ENCODE data around the gene ZFX.

The ZFX gene

DNA sequence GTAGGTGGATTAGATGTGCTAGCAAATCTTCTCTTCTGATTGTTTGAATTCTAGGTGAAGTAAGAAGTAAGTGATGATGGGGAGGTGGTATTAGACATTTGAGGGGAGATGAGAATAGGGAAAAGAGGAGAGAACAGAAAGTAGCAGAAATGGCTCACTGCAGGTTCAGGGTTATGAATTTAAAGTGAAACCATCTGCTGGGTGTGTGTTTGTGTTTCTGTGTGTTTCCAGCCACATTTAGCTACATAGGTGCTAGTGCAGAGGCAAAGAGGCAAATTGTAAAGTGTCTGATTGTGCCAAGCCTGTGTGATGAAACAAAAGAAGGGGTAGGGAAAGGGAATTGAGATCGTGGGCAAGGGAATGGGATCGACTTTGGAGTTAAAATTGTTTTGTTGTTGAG lies 50.6 kb downstream of the ZFX start:
- no peak for ATAC-seq (ENCODE audit: low read depth)
- Mint-ChIP-seq H3K27ac (peak overlapping the region; percentile 24), H3K9me3 (no peaks in the 10 kb centered on the region), H3K4me1 (peaks cover 34% of the 10 kb centered on the region), H3K27me3 (no peaks in the 10 kb centered on the region), H3K4me3 (no peak overlapping the region), H3K36me3 (peaks cover 21% of the 10 kb centered on the region)
- no peak for DNase-seq (ENCODE audit: low spot score in 2 of 2)

DNA sequence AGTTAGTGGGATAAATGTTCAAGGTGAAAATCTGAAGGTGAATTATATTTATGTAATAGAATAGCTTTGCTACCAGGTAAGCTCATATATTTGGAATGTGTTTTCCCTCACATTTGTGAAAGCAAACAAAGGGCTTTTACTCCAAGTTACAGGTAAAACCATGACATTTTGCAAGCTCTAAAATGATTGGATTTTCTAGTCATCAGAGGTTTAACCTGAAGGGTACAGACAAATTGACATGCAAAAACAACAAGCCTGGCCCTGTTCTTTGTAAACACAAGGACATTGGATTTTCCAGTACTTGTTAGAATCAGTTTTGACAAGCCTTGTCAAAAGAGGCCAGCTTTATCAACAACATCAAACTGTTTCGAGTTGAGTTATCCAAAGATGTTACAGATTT lies 51.7 kb downstream of the ZFX start:
- Mint-ChIP-seq H3K27me3 (no peaks in the 10 kb centered on the region), H3K4me3 (no peak overlapping the region), H3K4me1 (peaks cover 34% of the 10 kb centered on the region), H3K36me3 (peaks cover 18% of the 10 kb centered on the region), H3K9me3 (no peaks in the 10 kb centered on the region), H3K27ac (no peak overlapping the region)
- DNase-seq (ENCODE audit: low spot score in 2 of 2) (no peak), ATAC-seq (ENCODE audit: low read depth) (no peak)

DNA sequence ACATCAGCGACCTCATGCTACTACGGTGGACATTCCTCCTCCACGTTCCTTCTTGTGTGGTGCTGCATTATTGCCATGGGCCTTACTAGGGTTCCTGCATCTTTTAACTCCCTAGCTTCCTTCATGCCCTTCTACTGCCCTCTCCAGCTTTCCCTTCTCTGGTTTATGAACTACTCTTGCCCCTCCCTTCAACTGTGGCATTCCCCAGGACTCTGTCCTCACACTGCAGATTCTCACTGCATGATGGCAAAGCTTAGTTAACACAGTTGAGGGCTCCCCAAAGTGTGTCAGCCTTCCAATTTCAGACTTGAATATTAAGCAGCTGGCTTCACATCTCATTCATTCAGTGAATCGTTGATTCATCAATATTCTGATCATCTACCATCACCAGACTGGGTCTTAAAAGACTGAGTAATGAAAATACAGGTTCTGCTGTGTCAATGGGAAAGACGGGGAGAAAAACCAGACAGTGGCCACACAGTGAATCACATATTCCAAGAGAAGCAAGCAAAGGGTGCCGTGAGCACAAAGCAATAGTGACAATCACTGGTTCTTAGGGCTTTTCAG lies 53.0 kb downstream of the ZFX start:
- H3K27me3 Mint-ChIP-seq: no peaks in the 10 kb centered on the region
- peak overlapping the region; percentile 61 for H3K27ac Mint-ChIP-seq
- peaks cover 34% of the 10 kb centered on the region for H3K4me1 Mint-ChIP-seq
- no peaks in the 10 kb centered on the region for H3K9me3 Mint-ChIP-seq
- ATAC-seq (ENCODE audit: low read depth): no peak
- H3K36me3 Mint-ChIP-seq: peaks cover 19% of the 10 kb centered on the region
- no peak overlapping the region for H3K4me3 Mint-ChIP-seq
- DNase-seq (ENCODE audit: low spot score in 2 of 2): no peak

DNA sequence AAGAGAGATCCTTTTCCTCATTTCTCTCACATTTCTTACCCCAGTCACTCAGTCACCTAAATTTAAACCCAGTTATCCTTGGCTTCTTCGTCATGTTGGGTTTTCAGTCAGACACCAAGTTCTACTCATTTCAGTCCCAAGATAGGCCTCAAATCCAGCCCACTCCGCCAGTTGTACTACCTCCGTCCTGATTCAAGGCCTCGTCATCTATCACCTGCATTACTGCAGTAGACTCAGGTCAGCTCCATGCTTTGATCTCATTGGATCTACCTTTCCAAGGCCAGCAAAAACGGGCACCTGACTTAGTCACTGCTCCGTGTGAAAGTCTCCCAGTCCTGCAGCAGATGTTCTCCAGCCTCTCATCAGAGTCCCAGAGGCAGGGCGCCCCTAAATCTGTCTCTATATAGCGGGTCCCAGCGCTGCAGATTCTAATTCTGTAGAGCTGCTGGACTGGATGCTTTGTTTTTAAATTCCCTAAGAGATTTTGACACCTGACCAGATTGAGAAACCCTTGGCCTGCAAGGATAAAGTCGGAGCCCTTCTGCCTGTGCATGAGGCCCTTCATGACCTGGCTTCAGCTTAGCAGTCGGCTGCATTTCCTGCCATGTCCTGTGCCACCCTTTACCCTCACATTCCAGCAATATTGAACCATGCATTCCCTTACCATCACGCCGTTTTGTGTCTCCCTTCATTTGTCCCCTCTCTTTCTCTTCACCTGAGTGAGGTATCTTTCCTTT lies 53.7 kb downstream of the ZFX start:
- DNase-seq (ENCODE audit: low spot score in 2 of 2): no peak
- Mint-ChIP-seq H3K9me3 (no peaks in the 10 kb centered on the region), H3K4me1 (peaks cover 34% of the 10 kb centered on the region), H3K27ac (peak overlapping the region; percentile 61), H3K4me3 (no peak overlapping the region), H3K36me3 (peaks cover 19% of the 10 kb centered on the region), H3K27me3 (no peaks in the 10 kb centered on the region)
- no peak for ATAC-seq (ENCODE audit: low read depth)

DNA sequence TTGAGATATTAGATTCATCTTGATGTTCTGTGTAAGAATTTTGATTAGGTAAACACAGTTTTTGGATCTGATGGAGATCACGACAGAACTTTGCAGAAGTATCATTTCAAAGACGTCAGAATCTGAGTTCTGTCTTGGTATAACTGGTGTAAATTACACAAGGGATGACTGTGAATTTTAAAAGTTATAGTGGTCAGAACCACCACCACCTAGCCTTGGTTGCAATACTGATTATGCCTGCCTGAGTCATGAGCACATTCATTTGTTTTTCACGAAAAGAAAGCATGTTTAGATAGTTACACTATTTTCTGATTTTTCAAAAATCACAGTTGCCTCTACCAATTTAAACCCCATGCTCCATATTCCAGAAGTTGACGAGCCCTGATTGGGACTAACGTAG lies 54.8 kb downstream of the ZFX start:
- H3K36me3 Mint-ChIP-seq: peaks cover 15% of the 10 kb centered on the region

DNA sequence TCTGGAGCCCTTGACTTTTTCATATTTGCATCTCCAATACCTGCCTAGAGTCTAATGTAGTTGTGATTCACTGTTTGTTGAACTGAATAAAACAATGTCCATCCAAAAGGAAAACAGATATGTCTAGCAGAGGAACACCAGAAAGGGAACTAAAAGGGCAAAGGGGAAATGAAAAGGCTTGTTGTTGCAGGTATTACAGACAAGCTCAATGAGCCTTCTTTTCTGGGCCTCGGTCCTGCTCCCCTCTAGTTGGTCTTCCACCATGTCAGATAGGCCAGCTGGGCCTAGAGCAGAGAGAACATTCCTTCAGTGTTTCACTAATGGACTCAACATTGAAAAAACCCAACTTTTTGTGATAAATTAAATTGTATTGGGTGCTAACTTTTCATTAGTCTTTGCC lies 55.4 kb downstream of the ZFX start:
- Mint-ChIP-seq H3K9me3 (no peaks in the 10 kb centered on the region), H3K4me3 (no peak overlapping the region), H3K4me1 (peaks cover 25% of the 10 kb centered on the region), H3K27me3 (no peaks in the 10 kb centered on the region), H3K27ac (peak overlapping the region; percentile 68), H3K36me3 (peaks cover 15% of the 10 kb centered on the region)
- ATAC-seq (ENCODE audit: low read depth) (peak; percentile 39), DNase-seq (ENCODE audit: low spot score in 2 of 2) (no peak)

More for the DNA sequence above, 54.8 kb downstream of the ZFX start:
- Mint-ChIP-seq H3K9me3 (no peaks in the 10 kb centered on the region), H3K27me3 (no peaks in the 10 kb centered on the region), H3K4me3 (no peak overlapping the region), H3K4me1 (peaks cover 27% of the 10 kb centered on the region), H3K27ac (no peak overlapping the region)
- DNase-seq (ENCODE audit: low spot score in 2 of 2): no peak
- no peak for ATAC-seq (ENCODE audit: low read depth)

DNA sequence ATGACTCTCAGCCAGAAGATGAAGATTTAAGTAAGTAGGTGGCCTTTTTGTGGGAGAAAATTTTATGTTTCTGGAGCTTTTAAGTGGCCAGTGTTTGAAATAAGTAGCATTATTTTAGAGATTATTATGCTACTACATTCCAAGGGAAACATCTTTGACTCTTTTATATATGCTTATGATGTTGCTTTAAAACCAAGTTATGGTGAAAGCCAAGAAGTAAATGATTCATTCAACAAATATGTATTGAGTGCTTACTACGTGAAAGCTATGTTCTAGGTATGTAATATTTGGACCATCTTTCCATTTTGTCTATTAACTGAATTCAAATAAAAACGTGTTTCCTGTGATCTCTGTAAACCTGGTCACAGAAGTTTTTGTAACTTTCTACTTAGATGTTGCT lies 58.3 kb downstream of the ZFX start:
- peaks cover 12% of the 10 kb centered on the region for H3K36me3 Mint-ChIP-seq
- peaks cover 10% of the 10 kb centered on the region for H3K4me1 Mint-ChIP-seq
- no peak overlapping the region for H3K27ac Mint-ChIP-seq
- DNase-seq (ENCODE audit: low spot score in 2 of 2) (no peak), ATAC-seq (ENCODE audit: low read depth) (no peak)
- H3K4me3 Mint-ChIP-seq: no peak overlapping the region
- no peaks in the 10 kb centered on the region for H3K27me3 Mint-ChIP-seq
- no peaks in the 10 kb centered on the region for H3K9me3 Mint-ChIP-seq

DNA sequence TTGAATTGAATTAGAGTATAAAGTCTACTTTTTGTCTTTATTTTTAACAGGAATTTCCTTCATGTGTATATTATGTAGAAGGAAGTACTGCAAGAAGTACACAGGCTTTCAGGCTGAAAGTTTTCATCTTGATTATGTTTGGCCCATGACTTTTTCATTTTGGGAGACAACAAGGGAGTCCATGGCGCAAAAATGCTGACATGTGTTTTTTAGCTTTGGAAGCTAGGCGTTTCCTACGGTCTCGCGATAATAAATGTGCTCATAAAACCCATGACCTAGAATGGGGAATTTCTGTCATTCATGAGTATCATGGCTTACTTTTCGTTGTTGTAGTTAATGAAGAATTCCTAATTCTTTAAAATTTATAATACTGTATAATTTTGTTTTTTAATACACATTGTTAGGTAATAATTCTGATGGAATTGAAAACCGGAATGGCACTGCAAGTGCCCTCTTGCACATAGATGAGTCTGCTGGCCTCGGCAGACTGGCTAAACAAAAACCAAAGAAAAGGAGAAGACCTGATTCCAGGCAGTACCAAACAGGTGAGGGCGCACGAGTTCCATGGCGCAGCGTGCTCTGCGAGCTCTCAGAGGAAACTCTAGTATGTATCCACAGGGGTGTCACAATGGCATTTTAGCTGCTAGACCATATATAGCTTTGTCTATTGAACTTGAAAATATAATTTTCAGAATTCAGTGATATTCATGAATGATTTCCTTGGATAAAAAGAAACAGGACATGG lies 59.1 kb downstream of the ZFX start:
- H3K27me3 Mint-ChIP-seq: no peaks in the 10 kb centered on the region
- no peak overlapping the region for H3K27ac Mint-ChIP-seq
- no peak for DNase-seq (ENCODE audit: low spot score in 2 of 2)
- H3K9me3 Mint-ChIP-seq: no peaks in the 10 kb centered on the region
- ATAC-seq (ENCODE audit: low read depth): no peak
- H3K4me1 Mint-ChIP-seq: peaks cover 4% of the 10 kb centered on the region
- H3K4me3 Mint-ChIP-seq: no peak overlapping the region
- H3K36me3 Mint-ChIP-seq: peaks cover 8% of the 10 kb centered on the region

DNA sequence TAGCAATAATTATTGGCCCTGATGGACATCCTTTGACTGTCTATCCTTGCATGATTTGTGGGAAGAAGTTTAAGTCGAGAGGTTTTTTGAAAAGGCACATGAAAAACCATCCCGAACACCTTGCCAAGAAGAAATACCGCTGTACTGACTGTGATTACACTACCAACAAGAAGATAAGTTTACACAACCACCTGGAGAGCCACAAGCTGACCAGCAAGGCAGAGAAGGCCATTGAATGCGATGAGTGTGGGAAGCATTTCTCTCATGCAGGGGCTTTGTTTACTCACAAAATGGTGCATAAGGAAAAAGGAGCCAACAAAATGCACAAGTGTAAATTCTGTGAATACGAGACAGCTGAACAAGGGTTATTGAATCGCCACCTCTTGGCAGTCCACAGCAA lies 60.7 kb downstream of the ZFX start:
- Mint-ChIP-seq H3K27me3 (no peaks in the 10 kb centered on the region), H3K9me3 (no peaks in the 10 kb centered on the region), H3K4me1 (no peaks in the 10 kb centered on the region), H3K36me3 (peaks cover 7% of the 10 kb centered on the region), H3K27ac (no peak overlapping the region), H3K4me3 (no peak overlapping the region)
- DNase-seq (ENCODE audit: low spot score in 2 of 2) (no peak), ATAC-seq (ENCODE audit: low read depth) (no peak)

DNA sequence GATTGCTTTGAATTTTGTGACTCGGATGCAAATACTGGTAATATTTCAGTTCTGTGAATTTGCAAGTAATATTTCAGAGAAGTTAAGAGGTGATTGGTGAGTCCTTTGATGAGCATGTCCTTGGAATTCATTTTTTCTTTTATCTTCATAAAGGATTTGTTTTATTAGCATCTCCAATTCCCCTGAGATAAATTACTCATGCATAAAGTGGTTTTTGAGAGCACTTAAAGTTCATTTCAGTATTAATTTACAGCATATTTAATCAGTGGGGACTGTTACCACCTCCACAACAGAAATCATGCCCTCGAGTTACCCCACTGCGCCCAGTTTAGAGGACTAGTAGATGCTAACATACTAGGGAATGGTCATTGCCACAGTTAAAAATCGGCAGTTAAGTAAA lies 65.0 kb downstream of the ZFX start:
- no peak for ATAC-seq (ENCODE audit: low read depth)
- no peak overlapping the region for H3K4me3 Mint-ChIP-seq
- no peak for DNase-seq (ENCODE audit: low spot score in 2 of 2)
- H3K36me3 Mint-ChIP-seq: peaks cover 6% of the 10 kb centered on the region
- no peak overlapping the region for H3K27ac Mint-ChIP-seq
- no peaks in the 10 kb centered on the region for H3K9me3 Mint-ChIP-seq
- H3K4me1 Mint-ChIP-seq: no peaks in the 10 kb centered on the region
- no peaks in the 10 kb centered on the region for H3K27me3 Mint-ChIP-seq

DNA sequence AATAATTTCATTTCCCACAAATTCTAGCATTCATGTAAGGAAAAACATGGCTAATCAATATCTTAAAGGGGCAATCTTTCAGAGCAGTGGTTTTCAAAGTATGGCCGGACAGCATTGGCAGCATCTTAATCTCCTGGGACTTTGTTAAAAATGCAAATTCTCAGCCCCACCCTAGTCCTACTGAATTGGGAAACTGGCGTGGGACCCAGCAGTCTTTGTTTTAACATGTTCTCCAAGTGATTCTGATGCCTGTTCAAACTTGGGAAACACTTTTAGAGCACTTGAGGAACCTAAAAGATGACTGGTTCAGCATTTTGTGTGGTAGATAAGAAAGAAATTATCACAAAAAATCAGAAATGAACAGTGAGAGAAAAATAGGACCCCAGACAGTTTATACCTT lies 65.7 kb downstream of the ZFX start:
- no peaks in the 10 kb centered on the region for H3K4me1 Mint-ChIP-seq
- no peaks in the 10 kb centered on the region for H3K9me3 Mint-ChIP-seq
- ATAC-seq (ENCODE audit: low read depth) (no peak), DNase-seq (ENCODE audit: low spot score in 2 of 2) (no peak)
- no peak overlapping the region for H3K27ac Mint-ChIP-seq
- H3K36me3 Mint-ChIP-seq: peaks cover 3% of the 10 kb centered on the region
- H3K27me3 Mint-ChIP-seq: no peaks in the 10 kb centered on the region
- no peak overlapping the region for H3K4me3 Mint-ChIP-seq

DNA sequence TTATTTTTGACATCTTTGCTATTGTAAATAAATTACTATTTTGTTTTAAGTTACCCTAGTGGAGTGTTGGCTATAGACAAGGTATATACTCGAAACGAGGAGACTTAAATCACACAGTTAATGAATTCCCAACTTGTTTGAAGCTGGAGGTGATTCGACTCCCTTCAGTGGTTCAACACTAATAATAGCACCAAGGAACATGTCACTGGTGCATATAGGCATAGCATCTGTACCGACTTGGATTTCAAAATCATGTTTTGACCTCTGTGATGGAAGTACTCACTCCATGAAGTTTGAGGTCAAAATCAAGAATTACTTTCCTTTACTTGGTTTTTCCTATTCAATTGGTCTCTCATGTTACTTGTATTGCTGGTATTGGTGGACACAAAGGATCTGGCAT lies 66.5 kb downstream of the ZFX start:
- no peak for ATAC-seq (ENCODE audit: low read depth)
- no peaks in the 10 kb centered on the region for H3K9me3 Mint-ChIP-seq
- no peak for DNase-seq (ENCODE audit: low spot score in 2 of 2)
- H3K36me3 Mint-ChIP-seq: no peaks in the 10 kb centered on the region
- H3K4me1 Mint-ChIP-seq: no peaks in the 10 kb centered on the region
- H3K4me3 Mint-ChIP-seq: no peak overlapping the region
- H3K27ac Mint-ChIP-seq: no peak overlapping the region
- H3K27me3 Mint-ChIP-seq: no peaks in the 10 kb centered on the region

DNA sequence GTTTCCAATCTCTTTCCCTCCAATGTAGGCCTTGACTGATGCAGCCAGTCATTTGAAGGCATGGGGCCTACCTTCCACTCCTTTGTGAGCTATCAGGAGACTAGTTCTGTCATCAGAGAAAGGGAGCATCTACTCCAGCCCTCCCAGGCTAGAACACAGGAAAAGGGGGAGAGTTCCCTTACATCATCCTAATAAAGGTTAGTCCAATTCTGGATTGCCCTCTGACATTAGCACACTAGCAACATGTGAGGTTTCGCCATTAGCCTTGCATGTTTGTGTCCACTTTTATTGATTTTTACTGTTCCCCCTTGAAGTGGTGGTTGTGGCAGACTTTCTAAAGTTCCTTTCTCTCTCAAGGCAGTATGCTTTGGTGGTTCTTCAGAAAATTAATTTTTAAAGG lies 67.3 kb downstream of the ZFX start:
- Mint-ChIP-seq H3K27me3 (no peaks in the 10 kb centered on the region), H3K36me3 (no peaks in the 10 kb centered on the region), H3K4me3 (no peak overlapping the region), H3K4me1 (no peaks in the 10 kb centered on the region), H3K9me3 (no peaks in the 10 kb centered on the region), H3K27ac (no peak overlapping the region)
- ATAC-seq (ENCODE audit: low read depth): no peak
- DNase-seq (ENCODE audit: low spot score in 2 of 2): no peak

DNA sequence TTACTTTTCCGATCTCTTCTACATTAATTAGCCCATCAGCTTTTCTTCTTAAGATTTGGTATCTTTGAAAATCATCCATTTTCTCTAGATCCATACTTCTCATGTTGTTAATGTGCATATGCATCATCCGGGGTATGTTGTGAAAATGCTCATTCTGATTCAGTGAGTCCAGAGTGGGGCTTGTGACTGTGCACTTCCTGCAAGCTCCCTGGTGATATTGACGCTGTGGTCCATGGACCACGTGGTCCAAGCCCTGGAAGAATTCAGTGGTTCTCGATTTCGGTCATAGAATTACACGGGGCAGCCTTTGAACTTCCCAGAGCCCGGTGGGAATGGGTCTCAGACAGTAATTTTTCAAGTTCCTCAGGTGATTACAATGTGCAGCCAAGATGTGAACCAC lies 69.8 kb downstream of the ZFX start:
- H3K27me3 Mint-ChIP-seq: no peaks in the 10 kb centered on the region
- DNase-seq (ENCODE audit: low spot score in 2 of 2) (no peak), ATAC-seq (ENCODE audit: low read depth) (no peak)
- no peaks in the 10 kb centered on the region for H3K36me3 Mint-ChIP-seq
- no peak overlapping the region for H3K4me3 Mint-ChIP-seq
- no peak overlapping the region for H3K27ac Mint-ChIP-seq
- H3K4me1 Mint-ChIP-seq: no peaks in the 10 kb centered on the region
- no peaks in the 10 kb centered on the region for H3K9me3 Mint-ChIP-seq
